Measurements from ENCODE around the gene IL4R. TPM values are rescaled to one million over a fixed set of nuclear protein-coding genes. Genes with fewer than 3 reads are reported as not detected.

Gene IL4R
- total and polyA plus RNA-seq, 2 of the 13 experiments (the other 11 are each of a cell fraction or from before 2014, with no cell fraction given): 15.9 to 49.6 TPM

GRCh38 chr16:27268376-27269299 is 45.1 kb upstream of the IL4R start, which contains the start of gene NSMCE1 (continued):
- TF ChIP-seq ZNF33B (CRISPR knock-in tag; IDR thresholded peaks at IDR 0.05): no peak
- TF ChIP-seq ZNF543 (CRISPR knock-in tag; IDR thresholded peaks at IDR 0.05): peak; percentile 53; the same call in 1 of the 2 replicates
- 0 out of 2 replicates have a peak, but pooled peaks have one; percentile 57 for TF ChIP-seq FOXO4 (CRISPR knock-in tag; conservative IDR thresholded peaks at IDR 0.05)
- no peak for TF ChIP-seq ZC3H4 (CRISPR knock-in tag; IDR thresholded peaks at IDR 0.05; ENCODE audit: borderline replicate concordance)
- peak; percentile 76; the same call in 1 of the 2 replicates for TF ChIP-seq ZNF572 (CRISPR knock-in tag; IDR thresholded peaks at IDR 0.05)
- no peak; the same call in 1 of the 2 replicates for TF ChIP-seq FOSL1 (CRISPR knock-in tag; IDR thresholded peaks at IDR 0.05; ENCODE audit: borderline replicate concordance)
- TF ChIP-seq ZSCAN25 (CRISPR knock-in tag; IDR thresholded peaks at IDR 0.05): no peak
- no peak for TF ChIP-seq SOX13 (IDR thresholded peaks at IDR 0.05)
- peak in 1 of 2 experiments; percentile 36; a peak in 1 of 4 replicates for TF ChIP-seq SOX13 (CRISPR knock-in tag; conservative IDR thresholded peaks at IDR 0.05 in 1 of 2, IDR thresholded peaks at IDR 0.05 in 1 of 2)
- TF ChIP-seq ZNF530 (CRISPR knock-in tag; IDR thresholded peaks at IDR 0.05; ENCODE audit: low read depth): no peak
- TF ChIP-seq ZBED4 (CRISPR knock-in tag; IDR thresholded peaks at IDR 0.05; ENCODE audit: borderline replicate concordance): peak; percentile 65; the same call in 1 of the 2 replicates
- TF ChIP-seq PREB (CRISPR knock-in tag; IDR thresholded peaks at IDR 0.05): no peak
- TF ChIP-seq MXD1 (CRISPR knock-in tag; IDR thresholded peaks at IDR 0.05): peak; percentile 74
- no peak for TF ChIP-seq MAFK (conservative IDR thresholded peaks at IDR 0.05 in 1 of 2, IDR thresholded peaks at IDR 0.05 in 1 of 2; ENCODE audit: low read length in 2 of 2)
- TF ChIP-seq SRSF4 (IDR thresholded peaks at IDR 0.05; ENCODE audit: low read depth, low read length, poor library complexity, severe bottlenecking): no peak
- no peak for TF ChIP-seq ZNF17 (CRISPR knock-in tag; IDR thresholded peaks at IDR 0.05)
- no peak for TF ChIP-seq ZNF34 (CRISPR knock-in tag; IDR thresholded peaks at IDR 0.05; ENCODE audit: borderline replicate concordance)
- TF ChIP-seq KLF16 (CRISPR knock-in tag; IDR thresholded peaks at IDR 0.05): peak in 1 of 2 experiments; percentile 55; a peak in 1 of 4 replicates
- TF ChIP-seq TBP (CRISPR knock-in tag; IDR thresholded peaks at IDR 0.05): no peak
- TF ChIP-seq ZMYM3 (CRISPR knock-in tag; IDR thresholded peaks at IDR 0.05): peak; percentile 92
- TF ChIP-seq ZNF576 (CRISPR knock-in tag; IDR thresholded peaks at IDR 0.05): no peak
- TF ChIP-seq EZH2 (conservative IDR thresholded peaks at IDR 0.05; ENCODE audit: low read depth, low read length): no peak

Measured in HepG2 (cell line).